RWPE1 (cell line): ENCODE measurements around the gene SYS1.

ENCODE experiments used
- CTCF ChIA-PET: fragments of 350-600 bp; sonication (Branson Sonifier 250); formaldehyde crosslinking; extraction: SDS; loops from one replicate; lab custom pipeline; 2021; lab: Yijun Ruan, JAX
- POLR2A ChIA-PET: fragments of 400-600 bp; formaldehyde crosslinking; extraction: SDS; loops from one replicate; lab custom pipeline; 2020; ENCODE audit warnings: antibody characterized with exemption; ENCODE audit not compliant: low non-redundant PET; lab: Yijun Ruan, JAX
- DNase-seq: peaks from one replicate; pipeline ENCODE4 v3.0.0; 2012; ENCODE audit warnings: low spot score
- H3K27ac ChIP-seq: fragments of 450-650 bp; 2 replicates; pipeline ENCODE4 v1.5.1; 2017
- TF ChIP-seq, protein P1 (sequence below): fragments of 450-650 bp; conservative IDR thresholded peaks from 2 replicates; pipeline ENCODE4 v1.5.1; 2017; ENCODE audit warnings: low read depth, mild to moderate bottlenecking

SYS1 gene

DNA sequence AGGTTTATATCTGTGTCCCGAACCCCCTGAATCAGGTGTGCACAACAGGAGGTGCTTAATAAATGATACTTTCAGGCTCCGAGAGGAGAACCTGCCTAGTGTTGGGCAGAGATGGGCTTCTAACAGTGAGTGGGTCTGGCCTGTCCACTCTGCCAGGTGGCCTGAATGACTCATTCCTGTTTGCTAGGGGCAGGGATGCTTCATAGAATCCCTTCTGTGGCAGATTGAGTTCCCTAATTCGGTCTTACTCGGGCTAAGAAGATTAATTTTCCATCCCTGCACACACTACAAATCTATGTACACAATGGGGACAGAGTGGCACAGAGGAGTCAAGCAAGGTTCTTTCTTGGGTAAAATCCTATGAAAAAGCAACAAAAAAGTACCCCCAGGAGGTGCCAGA lies 34.5 kb upstream of the SYS1 start:
- peak overlapping the region; percentile 33 for H3K27ac ChIP-seq
- CTCF ChIA-PET, result interaction anchor here (1.2 kb wide), 1 partner anchor 35 kb away, joined by 3 read pairs; no protein-coding TSS in a partner anchor
- DNase-seq, result no peak
- POLR2A ChIA-PET, result no interaction called here
- TF ChIP-seq, protein P1, sequence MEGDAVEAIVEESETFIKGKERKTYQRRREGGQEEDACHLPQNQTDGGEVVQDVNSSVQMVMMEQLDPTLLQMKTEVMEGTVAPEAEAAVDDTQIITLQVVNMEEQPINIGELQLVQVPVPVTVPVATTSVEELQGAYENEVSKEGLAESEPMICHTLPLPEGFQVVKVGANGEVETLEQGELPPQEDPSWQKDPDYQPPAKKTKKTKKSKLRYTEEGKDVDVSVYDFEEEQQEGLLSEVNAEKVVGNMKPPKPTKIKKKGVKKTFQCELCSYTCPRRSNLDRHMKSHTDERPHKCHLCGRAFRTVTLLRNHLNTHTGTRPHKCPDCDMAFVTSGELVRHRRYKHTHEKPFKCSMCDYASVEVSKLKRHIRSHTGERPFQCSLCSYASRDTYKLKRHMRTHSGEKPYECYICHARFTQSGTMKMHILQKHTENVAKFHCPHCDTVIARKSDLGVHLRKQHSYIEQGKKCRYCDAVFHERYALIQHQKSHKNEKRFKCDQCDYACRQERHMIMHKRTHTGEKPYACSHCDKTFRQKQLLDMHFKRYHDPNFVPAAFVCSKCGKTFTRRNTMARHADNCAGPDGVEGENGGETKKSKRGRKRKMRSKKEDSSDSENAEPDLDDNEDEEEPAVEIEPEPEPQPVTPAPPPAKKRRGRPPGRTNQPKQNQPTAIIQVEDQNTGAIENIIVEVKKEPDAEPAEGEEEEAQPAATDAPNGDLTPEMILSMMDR, result no peak

DNA sequence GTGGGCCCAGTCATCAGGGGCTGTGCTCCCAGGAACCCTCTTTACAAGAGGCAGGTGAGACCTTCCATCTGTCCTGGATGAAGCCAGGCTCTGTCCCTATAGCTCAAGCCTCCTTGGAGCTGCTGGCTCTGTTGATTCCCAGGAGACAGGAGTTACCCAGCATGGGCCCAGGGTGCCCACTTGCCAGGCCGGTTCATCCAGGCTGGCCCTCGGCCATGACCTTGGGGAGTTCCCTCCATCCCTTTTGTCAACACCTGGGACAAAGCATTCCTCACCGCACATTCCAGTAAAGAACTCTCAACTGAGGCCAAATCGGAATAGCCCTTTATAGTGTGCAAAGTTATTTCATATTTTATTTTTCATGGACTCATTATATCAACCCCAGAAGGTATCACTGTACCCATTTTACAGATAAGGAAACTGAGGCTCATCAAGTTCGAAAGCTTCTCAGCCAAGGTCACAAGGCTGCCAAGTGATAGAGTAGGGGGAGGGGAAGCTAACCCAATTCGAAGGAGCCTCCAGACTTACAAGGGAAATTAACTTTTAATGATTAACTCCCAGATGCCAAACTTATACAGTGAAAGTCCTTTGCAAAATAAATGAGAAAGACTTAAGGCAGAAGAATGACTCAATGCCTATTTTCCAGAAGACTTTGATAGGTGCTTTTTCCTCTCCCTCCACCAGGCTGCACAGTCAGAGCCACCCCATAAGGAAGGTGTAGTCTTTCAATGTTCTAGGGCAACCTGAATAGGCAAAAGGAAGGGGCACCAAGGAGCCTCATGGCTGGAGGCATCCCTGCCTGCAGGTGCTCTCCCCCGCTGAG lies 33.2 kb upstream of the SYS1 start:
- ChIA-PET CTCF (interaction anchor here (1.2 kb wide), 1 partner anchor 36 kb away, joined by 3 read pairs; no protein-coding TSS in a partner anchor), POLR2A (no interaction called here)
- DNase-seq, result no peak
- H3K27ac ChIP-seq, result peak overlapping the region; percentile 39
- TF ChIP-seq, protein P1, result no peak

DNA sequence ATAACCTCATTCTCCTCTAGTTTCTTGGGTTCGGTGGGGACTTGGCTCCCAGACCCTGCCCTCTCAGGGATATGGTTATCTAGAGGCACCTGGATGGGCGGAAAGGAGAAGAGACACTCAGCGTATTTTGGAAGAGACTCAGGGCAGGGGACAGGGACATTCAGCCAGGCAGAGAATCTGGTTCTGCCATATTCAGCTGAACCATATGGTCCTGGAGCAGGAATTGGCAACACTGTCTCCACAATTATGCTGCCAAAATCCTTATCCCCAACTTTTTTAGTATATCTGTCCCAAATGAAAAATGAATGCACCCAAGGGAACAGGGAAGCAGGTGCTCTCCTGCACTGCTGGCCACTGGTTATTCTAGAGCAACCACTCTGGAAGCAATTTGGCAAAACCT lies 32.5 kb upstream of the SYS1 start:
- ChIA-PET CTCF (no interaction called here), POLR2A (no interaction called here)
- H3K27ac ChIP-seq, result peak overlapping the region; percentile 33
- DNase-seq, result no peak
- TF ChIP-seq, protein P1, result no peak

DNA sequence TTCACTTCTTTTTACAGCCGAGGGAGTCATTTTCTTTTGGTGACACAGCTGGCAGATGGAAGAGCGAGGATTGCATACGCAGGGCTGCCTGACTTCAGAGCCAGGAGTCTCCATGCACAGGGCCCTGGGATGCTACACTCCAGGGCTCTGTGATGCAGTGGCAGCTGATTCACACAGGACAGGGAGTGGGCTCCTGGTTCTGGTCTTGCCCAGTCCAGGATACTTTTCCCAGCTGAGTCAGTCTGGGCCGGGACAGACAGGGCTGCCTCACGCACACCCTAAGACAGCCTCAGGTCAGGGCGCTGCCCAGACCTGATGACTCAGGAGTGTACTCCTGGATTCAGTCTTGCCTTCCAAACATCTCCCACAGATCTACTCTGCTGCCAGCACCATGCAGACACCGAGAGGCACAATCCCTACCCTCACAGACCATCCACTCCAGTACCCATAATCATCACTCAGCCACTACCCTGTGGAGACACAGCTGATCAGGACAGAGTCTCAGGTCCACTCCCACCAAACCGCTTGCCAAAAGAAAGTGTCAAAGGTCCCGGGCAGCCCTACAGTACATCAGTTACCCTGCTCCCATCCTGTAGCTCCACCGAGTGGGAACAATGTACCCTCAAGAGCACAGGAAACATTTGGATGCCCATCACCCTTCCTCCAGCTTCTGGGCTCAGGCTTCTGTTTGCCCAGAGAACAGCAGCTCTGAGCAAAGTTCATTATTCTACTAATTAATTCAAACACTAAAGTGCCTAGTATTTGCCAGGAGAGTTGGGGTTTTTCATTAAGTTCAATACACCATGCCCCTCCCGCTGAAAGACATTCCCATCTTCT lies 26.2 kb upstream of the SYS1 start:
- H3K27ac ChIP-seq, result peak overlapping the region; percentile 97
- POLR2A ChIA-PET, result interaction anchor here (1.0 to 2.2 kb wide), 4 partner anchors 10 to 26 kb away, joined by 3 to 29 read pairs (median 4); partner anchors contain the start of genes SDC4 and SYS1
- peak; percentile 96 for DNase-seq
- CTCF ChIA-PET, result interaction anchor here (0.5 to 2.6 kb wide), 12 partner anchors 12 to 434 kb away, joined by 3 to 18 read pairs (median 5); partner anchors contain the start of gene SYS1
- TF ChIP-seq, protein P1, result no peak

DNA sequence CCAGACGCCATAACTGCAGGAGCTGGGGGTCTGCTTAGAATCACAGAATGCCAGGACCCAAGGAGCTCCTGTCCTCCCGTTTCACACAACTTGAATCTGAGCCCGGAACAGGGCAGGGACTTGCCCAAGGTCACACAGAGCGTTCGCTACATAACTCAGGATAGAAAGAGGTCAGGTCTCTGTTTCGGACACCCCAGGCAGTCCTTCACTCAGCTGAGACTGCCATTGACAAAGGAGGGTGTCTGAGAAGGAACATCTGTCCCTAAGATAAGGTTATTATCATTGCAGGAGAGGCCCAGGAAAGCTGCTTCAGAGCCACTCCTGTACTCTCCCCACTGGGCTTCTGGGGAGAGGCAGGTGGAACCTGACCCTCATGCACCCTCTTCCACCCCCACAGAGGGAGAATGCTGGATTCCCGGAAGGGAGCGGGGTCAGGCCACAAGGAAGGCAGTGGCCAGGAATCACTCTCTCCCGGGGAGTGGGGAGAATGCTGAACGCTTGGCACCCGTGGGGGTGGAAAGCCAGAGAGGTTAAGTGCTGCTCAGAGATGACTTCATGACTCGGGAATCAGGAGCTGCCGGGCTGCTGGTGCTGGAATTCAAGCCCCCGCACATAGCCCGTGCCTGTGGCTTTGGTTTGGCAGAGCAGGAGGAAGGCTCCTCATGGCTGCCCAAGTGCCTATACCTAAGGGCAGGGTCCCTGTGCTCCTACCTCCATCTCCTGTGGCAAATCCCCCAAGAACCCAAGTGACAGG lies 25.4 kb upstream of the SYS1 start:
- TF ChIP-seq, protein P1, result no peak
- POLR2A ChIA-PET, result interaction anchor here (1.2 to 2.2 kb wide), 2 partner anchors 9 to 22 kb away, joined by 4 to 29 read pairs; partner anchors contain the start of gene SDC4

More for the DNA sequence above, 25.4 kb upstream of the SYS1 start:
- CTCF ChIA-PET, result interaction anchor here (0.5 to 2.6 kb wide), 12 partner anchors 11 to 652 kb away, joined by 3 to 18 read pairs (median 4); partner anchors contain the start of gene SYS1
- DNase-seq, result peak; percentile 89
- H3K27ac ChIP-seq, result peak overlapping the region; percentile 97
